Epithelial cell of proximal tubule (primary cell): ENCODE results near the gene GNPDA2. TPM values are rescaled to one million over a fixed set of nuclear protein-coding genes. Genes with fewer than 3 reads are reported as not detected.

Experiments used
- DNase-seq: peaks from one replicate; pipeline ENCODE4 v3.0.0-alpha.2; 2011; ENCODE audit warnings: low read depth
- H3K4me3 ChIP-seq: 2 replicates; pipeline ENCODE4 v1.5.1; 2011; ENCODE audit warnings: low read depth, mild to moderate bottlenecking, low read length
- total RNA-seq: library from RNA; depleted of rRNA; stranded (reverse); fragments of >200 nt; gene quantifications from 2 replicates; pipeline ENCODE4 v1.2.3, GENCODE V29; 2015
- TF ChIP-seq, protein P1 (sequence below): conservative IDR thresholded peaks from 2 replicates; pipeline ENCODE4 v1.5.1; 2012; ENCODE audit warnings: low read depth, mild to moderate bottlenecking, low read length

GNPDA2 gene
- total RNA-seq, 1 donor from 2014 or later, result 8.5 TPM

DNA sequence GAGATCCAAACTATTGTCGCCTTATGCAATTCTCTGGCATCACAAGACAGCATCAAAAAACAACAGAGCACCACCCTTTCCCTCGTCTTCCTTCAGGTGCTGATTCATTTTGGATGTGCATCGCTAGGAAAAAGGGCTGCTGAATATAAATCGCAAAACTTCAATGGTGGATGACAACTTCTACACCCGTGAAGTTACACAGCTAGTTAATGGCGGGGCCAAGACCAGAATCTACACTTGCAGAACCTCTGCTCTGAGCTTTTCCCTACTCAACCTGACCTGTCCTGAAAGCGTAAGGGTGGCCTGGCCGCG, 674 bp downstream of the GNPDA2 start:
- TF ChIP-seq, protein P1, sequence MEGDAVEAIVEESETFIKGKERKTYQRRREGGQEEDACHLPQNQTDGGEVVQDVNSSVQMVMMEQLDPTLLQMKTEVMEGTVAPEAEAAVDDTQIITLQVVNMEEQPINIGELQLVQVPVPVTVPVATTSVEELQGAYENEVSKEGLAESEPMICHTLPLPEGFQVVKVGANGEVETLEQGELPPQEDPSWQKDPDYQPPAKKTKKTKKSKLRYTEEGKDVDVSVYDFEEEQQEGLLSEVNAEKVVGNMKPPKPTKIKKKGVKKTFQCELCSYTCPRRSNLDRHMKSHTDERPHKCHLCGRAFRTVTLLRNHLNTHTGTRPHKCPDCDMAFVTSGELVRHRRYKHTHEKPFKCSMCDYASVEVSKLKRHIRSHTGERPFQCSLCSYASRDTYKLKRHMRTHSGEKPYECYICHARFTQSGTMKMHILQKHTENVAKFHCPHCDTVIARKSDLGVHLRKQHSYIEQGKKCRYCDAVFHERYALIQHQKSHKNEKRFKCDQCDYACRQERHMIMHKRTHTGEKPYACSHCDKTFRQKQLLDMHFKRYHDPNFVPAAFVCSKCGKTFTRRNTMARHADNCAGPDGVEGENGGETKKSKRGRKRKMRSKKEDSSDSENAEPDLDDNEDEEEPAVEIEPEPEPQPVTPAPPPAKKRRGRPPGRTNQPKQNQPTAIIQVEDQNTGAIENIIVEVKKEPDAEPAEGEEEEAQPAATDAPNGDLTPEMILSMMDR, result no peak
- DNase-seq, result no peak

DNA sequence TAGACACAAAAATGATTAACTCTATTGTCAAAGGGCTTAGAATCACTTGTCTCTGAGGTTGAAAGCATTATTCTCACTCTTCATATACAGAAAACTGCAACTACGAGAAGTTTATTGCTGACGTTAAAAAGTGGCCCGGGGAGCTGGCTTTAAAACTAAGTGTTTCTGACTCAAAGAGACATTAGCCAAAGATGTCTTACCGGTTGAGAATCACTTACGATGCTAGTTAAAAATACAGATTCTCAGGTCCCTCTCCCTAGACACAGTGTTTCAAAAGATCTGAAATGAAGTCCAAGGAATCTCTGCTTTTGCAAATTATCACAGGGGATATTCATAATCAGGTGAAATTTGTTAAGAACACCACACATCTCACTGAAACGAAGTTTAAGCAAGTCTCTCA, 1.2 kb downstream of the GNPDA2 start:
- TF ChIP-seq, protein P1, result no peak
- H3K4me3 ChIP-seq, result peak overlapping the region; percentile 91
- DNase-seq, result no peak

More for the DNA sequence above, 674 bp downstream of the GNPDA2 start:
- peak overlapping the region; percentile 91 for H3K4me3 ChIP-seq

DNA sequence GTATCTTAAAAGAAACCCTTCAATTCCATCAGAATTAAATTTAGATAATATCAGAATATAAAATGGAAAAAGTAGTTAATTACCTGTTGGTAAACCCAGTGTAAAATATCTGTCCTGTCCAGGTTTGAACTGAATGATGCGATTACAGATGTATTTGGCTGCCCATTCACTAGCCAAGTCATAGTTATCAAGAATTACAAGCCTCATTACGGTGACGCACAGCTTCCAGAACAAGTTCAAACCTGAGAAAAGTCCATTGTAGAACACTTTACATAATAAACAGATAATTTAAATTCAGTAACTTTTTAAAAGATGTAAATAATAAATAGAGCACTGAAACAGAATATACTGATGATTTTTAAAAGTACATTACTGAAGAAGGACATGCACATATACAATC, 4.4 kb downstream of the GNPDA2 start:
- no peak for DNase-seq
- TF ChIP-seq, protein P1, result no peak
- H3K4me3 ChIP-seq, result no peak overlapping the region

DNA sequence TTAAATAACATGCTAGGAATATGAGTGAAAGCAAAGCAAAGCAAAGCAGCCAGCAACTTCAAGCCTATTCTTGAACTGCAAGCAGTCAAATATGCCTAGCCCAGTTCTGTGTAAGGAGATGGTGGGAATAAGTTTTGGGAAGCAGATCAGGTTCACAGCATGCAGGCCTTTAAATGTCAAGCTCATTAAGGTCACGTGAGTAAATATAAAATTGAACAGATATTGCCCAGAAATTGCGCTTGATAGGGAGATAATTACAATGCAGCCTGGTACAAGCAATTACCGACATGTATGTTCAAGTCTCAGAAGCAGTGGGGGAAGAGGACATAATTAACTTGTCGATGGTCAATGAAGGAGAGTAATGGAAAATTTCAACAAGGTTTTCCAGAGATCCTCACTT, 6.0 kb downstream of the GNPDA2 start:
- TF ChIP-seq, protein P1, result no peak

DNA sequence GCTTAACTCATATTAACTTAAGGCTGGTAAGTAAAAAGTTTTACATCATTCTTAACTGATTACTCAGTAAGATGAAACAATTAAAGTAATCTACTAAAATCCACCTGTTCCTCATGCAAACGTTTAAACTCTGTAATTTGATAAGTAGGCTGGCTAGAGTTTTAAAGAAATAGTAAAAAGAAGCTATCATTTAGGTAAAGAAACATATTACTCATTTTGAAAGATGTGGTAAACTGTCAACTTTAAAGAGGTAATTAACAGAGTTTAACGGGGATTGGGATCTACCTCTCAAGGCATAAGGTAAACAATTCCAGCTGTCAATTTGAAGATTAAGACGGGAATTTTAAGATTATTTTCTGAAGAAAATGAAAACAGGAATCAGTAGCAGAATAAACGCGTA, 9.8 kb downstream of the GNPDA2 start:
- DNase-seq, result no peak
- TF ChIP-seq, protein P1, result no peak
- H3K4me3 ChIP-seq, result no peak overlapping the region

More for the DNA sequence above, 6.0 kb downstream of the GNPDA2 start:
- no peak overlapping the region for H3K4me3 ChIP-seq
- no peak for DNase-seq

DNA sequence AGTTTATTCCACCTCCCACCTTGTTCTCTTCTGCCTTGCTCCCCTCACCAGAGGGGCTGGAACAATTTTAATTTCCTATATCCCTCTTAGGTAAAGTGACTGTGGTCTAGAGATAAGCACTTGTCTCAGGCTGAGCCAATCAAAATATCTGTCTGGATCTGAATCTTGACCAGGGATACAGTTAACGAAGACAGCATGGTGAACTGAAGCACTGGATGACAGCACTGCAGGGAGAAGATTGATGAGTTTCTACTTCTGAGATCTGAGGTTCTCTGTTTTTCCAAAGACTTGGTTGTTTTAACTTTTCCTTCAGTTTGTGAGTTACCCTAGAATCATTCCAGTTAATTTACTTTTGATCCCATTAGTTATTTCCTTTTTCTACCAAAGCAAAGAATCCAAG, 13.2 kb downstream of the GNPDA2 start:
- TF ChIP-seq, protein P1, result no peak
- DNase-seq, result no peak
- H3K4me3 ChIP-seq, result no peak overlapping the region

DNA sequence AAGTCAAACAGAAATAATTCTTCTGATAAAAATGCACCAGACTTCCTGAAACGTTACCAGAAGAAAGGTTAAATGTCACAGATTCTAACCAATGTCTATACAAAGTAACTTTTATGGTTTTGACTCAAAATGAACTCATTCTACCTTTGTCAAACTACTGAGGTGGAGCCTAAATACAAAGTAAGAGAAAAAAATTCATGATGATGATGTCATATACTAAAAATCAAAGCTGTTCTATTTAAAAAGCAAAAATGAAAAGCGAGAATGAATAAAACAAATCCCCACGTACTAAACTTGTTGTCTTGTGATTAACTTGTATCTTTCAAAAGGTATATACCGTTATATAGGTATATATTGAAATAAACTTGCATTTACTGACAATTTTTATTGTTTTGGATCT, 21.7 kb downstream of the GNPDA2 start:
- DNase-seq, result no peak
- no peak overlapping the region for H3K4me3 ChIP-seq
- TF ChIP-seq, protein P1, result no peak
